HG02678 (cell line): Measurements from ENCODE around the gene IQCC.

Experiments
- ATAC-seq: cut with Tn5 transposase; IDR thresholded peaks from one replicate; pipeline ENCODE4 v1.9.1; 2021; ENCODE audit warnings: mild to moderate bottlenecking, moderate library complexity; ENCODE audit not compliant: unreplicated experiment

IQCC gene

DNA sequence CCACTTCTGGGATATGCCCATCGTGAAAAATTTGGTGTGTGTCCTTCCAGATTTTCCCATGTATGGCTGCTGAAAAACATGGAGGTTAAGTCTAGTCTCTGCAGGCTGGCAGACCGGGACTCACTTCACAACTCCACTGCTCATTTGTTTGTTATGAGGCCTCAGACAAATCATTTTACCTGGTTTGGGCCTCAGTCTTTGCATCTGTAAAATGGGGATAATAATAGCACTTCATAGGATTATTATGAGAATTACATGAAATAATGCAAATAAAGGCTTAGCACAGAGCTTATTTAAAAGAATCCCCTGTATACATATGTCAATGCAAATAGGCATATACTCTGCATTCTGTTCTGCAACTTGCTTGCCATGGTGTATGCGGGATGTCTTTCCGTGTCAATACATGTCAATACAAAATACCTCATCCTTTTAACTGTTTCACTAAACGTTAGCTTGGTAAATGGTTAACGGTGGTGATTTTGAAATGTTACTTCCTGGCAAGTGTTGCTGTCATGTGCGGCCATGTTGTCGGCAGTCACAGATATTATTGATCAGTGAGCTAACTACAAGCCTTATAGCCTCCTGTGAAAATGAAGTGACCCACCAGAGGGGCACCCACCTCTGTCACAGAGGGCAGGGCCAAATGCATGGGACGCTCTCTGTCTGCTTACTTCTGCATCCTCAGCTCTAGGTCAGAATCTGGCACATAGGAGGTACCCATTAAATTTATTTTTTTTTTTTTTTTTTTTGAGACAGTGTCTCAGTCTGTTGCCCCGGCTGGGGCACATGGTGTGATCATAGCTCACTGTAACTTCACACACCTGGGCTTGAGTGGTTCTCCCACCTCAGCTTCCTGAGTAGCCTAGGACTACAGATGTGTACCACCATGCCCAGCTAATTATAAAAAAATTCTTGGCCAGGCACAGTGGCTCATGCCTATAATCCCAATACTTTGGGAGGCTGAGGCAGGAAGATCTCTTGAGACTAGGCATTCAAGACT is 49.9 kb downstream of the IQCC start:
- no peak for ATAC-seq

DNA sequence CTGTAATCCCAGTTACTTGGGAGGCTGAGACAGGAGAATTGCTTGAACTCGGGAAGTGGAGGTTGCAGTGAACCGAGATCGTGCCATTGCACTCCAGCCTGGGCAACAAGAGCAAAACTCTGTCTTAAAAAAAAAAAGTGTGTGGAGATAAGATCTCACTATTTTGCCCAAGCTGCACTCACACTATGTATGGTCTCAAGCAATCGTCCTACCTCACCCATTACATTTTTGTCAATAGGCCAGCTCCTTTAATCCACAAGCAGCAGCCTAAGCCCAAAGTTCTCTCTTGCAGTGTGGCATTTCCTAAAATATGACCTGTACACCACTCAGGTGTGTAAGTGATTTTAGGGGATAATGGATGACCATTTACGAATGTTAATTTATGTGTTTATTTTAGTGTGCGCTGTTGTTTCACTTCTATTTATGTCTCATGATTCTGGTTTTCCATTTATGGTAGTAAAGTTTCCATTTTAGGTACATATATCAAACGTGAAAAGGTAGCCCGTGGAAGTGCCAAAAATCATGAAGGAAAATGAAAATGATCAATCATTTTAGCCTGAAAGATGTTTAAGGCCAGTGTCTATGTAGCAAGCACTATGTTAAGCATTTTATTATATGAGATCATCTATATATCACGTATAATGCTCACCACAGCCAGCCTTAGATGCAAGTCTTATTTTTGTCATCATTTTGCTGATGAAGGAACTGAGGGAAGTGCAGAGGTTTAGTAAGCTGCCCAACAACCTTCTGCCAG is 51.2 kb downstream of the IQCC start:
- ATAC-seq, result no peak

GRCh38 chr1:32257227-32257508 is 51.7 kb downstream of the IQCC start:
- no peak for ATAC-seq
